Hepatocyte (in vitro differentiated cells): ENCODE results near the gene ABHD16B. TPM values are rescaled to one million over a fixed set of nuclear protein-coding genes. Genes with fewer than 3 reads are reported as not detected.

Experiments
- DNase-seq: peaks from one replicate; pipeline ENCODE4 v3.0.0-alpha.2; 2016; ENCODE audit warnings: low spot score
- H2AFZ ChIP-seq: fragments of 200-600 bp; sonication (generic); 2 replicates; pipeline ENCODE4 v1.6.0; 2016; ENCODE audit warnings: antibody characterized with exemption, mild to moderate bottlenecking
- H3K27ac ChIP-seq: fragments of 200-600 bp; sonication (generic); 2 replicates; pipeline ENCODE4 v1.5.1; 2016; ENCODE audit warnings: mild to moderate bottlenecking
- H3K27me3 ChIP-seq: fragments of 200-600 bp; sonication (generic); 2 replicates; pipeline ENCODE4 v1.6.1; 2016
- H3K36me3 ChIP-seq: fragments of 200-600 bp; sonication (generic); replicated peaks from 2 replicates; pipeline ENCODE4 v1.5.1; 2016; ENCODE audit warnings: low read depth; ENCODE audit not compliant: insufficient read depth
- H3K4me1 ChIP-seq: fragments of 200-600 bp; sonication (generic); 2 replicates; pipeline ENCODE4 v1.5.1; 2016; ENCODE audit warnings: mild to moderate bottlenecking, moderate library complexity; ENCODE audit not compliant: insufficient read depth
- H3K4me2 ChIP-seq: fragments of 200-600 bp; sonication (generic); 2 replicates; pipeline ENCODE4 v1.6.0; 2016
- H3K4me3 ChIP-seq: fragments of 200-600 bp; sonication (generic); 2 replicates; pipeline ENCODE4 v1.5.1; 2016; ENCODE audit warnings: mild to moderate bottlenecking
- H3K79me2 ChIP-seq: fragments of 200-600 bp; sonication (generic); 2 replicates; pipeline ENCODE4 v1.6.0; 2017; ENCODE audit warnings: mild to moderate bottlenecking
- H3K9me2 ChIP-seq: fragments of 200-600 bp; sonication (generic); replicated peaks from 2 replicates; pipeline ENCODE4 v1.6.0; 2017; ENCODE audit warnings: mild to moderate bottlenecking; ENCODE audit not compliant: insufficient read depth
- H3K9me3 ChIP-seq: fragments of 200-600 bp; sonication (generic); 2 replicates; pipeline ENCODE4 v1.5.1; 2016; ENCODE audit warnings: low read depth, mild to moderate bottlenecking
- H4K20me1 ChIP-seq: fragments of 200-600 bp; sonication (generic); 2 replicates; pipeline ENCODE4 v1.6.0; 2016; ENCODE audit warnings: mild to moderate bottlenecking; ENCODE audit not compliant: insufficient read depth, poor library complexity, severe bottlenecking
- EZH2 ChIP-seq: fragments of 200-600 bp; sonication (generic); IDR thresholded peaks from 2 replicates; pipeline ENCODE4 v1.6.1; 2016; ENCODE audit warnings: antibody characterized with exemption, mild to moderate bottlenecking, borderline replicate concordance
- EZH2phosphoT487 ChIP-seq: fragments of 200-600 bp; sonication (generic); IDR thresholded peaks from one replicate; pipeline ENCODE4 v1.6.1; 2018; ENCODE audit warnings: antibody characterized with exemption, mild to moderate bottlenecking, low read depth, moderate library complexity; ENCODE audit not compliant: unreplicated experiment, severe bottlenecking
- WGBS: methylation state at CpG from one replicate; pipeline ENCODE4 v1.1.6; 2016; ENCODE audit warnings: low lambda C conversion rate; ENCODE audit errors: missing lambda C conversion rate; 5-methylcytosine and 5-hydroxymethylcytosine counted together
- polyA plus RNA-seq: library from polyadenylated mRNA; unstranded; fragments of >200 nt; fragmentation: Nextera tagmentation; extraction: Ambion mirVana; gene quantifications from 2 replicates; pipeline ENCODE4 v1.2.1, GENCODE V29; 2016
- total RNA-seq: library from RNA; depleted of rRNA; stranded (reverse); fragments of >200 nt; gene quantifications from 2 replicates; pipeline ENCODE4 v1.2.3, GENCODE V29; 2014
- TF ChIP-seq, protein P1 (sequence below): fragments of 200-600 bp; sonication (generic); IDR thresholded peaks from 2 replicates; pipeline ENCODE4 v1.5.1; 2016; ENCODE audit warnings: antibody characterized with exemption, mild to moderate bottlenecking; ENCODE audit not compliant: poor library complexity

Gene ABHD16B
- total and polyA plus RNA-seq, 2 experiments from 2014 or later: 0.68 TPM; not detected in 1

DNA sequence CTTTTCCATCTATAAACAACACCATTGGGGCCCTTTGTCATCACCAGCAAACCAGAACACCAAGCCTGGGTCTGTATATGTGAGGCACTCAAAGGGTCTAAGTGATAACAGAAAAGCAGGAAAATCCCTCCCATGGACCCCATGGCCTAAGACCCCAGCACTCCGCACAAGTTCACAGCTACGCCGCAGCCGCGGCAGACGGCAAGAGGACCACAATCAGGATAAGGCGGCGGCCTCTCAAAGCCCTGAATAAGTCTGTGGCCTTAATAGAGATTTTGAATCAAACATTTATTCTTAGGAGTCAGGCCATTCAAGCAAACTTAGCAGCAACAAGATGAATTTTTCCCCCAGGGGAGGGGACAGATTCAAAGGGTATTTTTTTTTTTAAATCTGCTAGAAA is 33.2 kb upstream of the ABHD16B start:
- H2AFZ ChIP-seq: no peak overlapping the region
- H3K9me2 ChIP-seq: no peaks in the 10 kb centered on the region
- TF ChIP-seq EZH2phosphoT487 (no peak), EZH2 (no peak)
- TF ChIP-seq, protein P1, sequence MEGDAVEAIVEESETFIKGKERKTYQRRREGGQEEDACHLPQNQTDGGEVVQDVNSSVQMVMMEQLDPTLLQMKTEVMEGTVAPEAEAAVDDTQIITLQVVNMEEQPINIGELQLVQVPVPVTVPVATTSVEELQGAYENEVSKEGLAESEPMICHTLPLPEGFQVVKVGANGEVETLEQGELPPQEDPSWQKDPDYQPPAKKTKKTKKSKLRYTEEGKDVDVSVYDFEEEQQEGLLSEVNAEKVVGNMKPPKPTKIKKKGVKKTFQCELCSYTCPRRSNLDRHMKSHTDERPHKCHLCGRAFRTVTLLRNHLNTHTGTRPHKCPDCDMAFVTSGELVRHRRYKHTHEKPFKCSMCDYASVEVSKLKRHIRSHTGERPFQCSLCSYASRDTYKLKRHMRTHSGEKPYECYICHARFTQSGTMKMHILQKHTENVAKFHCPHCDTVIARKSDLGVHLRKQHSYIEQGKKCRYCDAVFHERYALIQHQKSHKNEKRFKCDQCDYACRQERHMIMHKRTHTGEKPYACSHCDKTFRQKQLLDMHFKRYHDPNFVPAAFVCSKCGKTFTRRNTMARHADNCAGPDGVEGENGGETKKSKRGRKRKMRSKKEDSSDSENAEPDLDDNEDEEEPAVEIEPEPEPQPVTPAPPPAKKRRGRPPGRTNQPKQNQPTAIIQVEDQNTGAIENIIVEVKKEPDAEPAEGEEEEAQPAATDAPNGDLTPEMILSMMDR: no peak
- no peak overlapping the region for H3K4me3 ChIP-seq
- no peak for DNase-seq
- H3K79me2 ChIP-seq: peaks cover 15% of the 10 kb centered on the region
- no peak overlapping the region for H3K27ac ChIP-seq
- no peak overlapping the region for H3K4me2 ChIP-seq
- peaks cover 17% of the 10 kb centered on the region for H3K27me3 ChIP-seq
- H3K9me3 ChIP-seq: no peaks in the 10 kb centered on the region
- H3K36me3 ChIP-seq: no peaks in the 10 kb centered on the region
- no peaks in the 10 kb centered on the region for H4K20me1 ChIP-seq
- WGBS: 89% methylated on average over 8 of the region's 8 CpGs
- no peaks in the 10 kb centered on the region for H3K4me1 ChIP-seq

DNA sequence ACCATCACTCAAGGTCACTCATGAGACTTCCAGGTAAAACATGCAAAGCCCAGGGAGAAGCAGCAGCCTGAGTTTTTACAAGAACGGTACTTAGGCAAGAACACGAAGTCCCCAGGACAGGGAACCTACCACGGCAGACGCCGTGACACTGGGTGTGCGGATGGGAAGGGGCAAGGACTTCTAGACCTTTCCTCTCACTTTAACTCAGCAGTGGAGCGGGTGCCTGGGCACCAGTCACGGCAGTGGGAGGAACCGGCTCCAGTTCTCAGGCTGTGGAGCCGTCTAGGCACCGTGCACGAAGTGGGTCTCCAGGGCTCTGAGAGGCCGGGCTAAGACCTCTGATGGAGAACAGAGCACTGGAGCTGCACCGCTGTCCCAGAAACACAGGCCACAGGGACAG is 32.8 kb upstream of the ABHD16B start:
- H3K27me3 ChIP-seq: peaks cover 17% of the 10 kb centered on the region
- H3K27ac ChIP-seq: no peak overlapping the region

DNA sequence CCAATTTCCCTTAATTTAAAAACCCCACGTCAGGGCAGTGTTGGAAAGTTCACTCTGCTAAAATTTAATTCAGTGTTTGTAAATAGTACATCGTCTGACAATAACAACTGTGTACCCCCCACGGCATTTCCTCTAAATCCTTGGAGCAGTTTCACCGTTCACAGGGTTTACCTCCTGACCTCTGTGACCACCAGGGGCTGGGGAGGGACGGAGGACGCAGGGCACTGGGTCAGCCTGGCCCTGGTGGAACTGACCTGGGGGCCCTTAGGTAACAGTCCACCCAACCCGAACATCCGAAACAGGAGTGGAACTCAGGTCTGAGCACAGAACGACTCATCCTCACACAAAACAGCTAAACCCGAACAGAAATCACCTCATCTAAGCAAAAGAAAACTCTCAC is 32.3 kb upstream of the ABHD16B start:
- H3K4me2 ChIP-seq: peak overlapping the region; percentile 87
- H3K36me3 ChIP-seq: no peaks in the 10 kb centered on the region
- H2AFZ ChIP-seq: no peak overlapping the region
- peaks cover 15% of the 10 kb centered on the region for H3K79me2 ChIP-seq
- H3K9me2 ChIP-seq: no peaks in the 10 kb centered on the region
- DNase-seq: no peak
- H3K4me1 ChIP-seq: peaks cover 6% of the 10 kb centered on the region
- H4K20me1 ChIP-seq: no peaks in the 10 kb centered on the region
- no peak overlapping the region for H3K4me3 ChIP-seq
- 67% methylated on average over 10 of the region's 10 CpGs for WGBS
- H3K9me3 ChIP-seq: no peaks in the 10 kb centered on the region
- no peak overlapping the region for H3K27ac ChIP-seq
- TF ChIP-seq EZH2phosphoT487 (no peak), EZH2 (no peak)
- TF ChIP-seq, protein P1: no peak
- H3K27me3 ChIP-seq: peaks cover 17% of the 10 kb centered on the region

More for the DNA sequence above, 32.8 kb upstream of the ABHD16B start:
- Histone ChIP-seq H3K9me2 (no peaks in the 10 kb centered on the region), H3K9me3 (no peaks in the 10 kb centered on the region), H4K20me1 (no peaks in the 10 kb centered on the region), H3K36me3 (no peaks in the 10 kb centered on the region), H3K79me2 (peaks cover 15% of the 10 kb centered on the region), H2AFZ (no peak overlapping the region), H3K4me2 (no peak overlapping the region), H3K4me1 (peaks cover 2% of the 10 kb centered on the region), H3K4me3 (no peak overlapping the region)
- WGBS: 84% methylated on average over 14 of the region's 14 CpGs
- no peak for TF ChIP-seq EZH2
- TF ChIP-seq, protein P1: no peak
- no peak for TF ChIP-seq EZH2phosphoT487
- DNase-seq: no peak

DNA sequence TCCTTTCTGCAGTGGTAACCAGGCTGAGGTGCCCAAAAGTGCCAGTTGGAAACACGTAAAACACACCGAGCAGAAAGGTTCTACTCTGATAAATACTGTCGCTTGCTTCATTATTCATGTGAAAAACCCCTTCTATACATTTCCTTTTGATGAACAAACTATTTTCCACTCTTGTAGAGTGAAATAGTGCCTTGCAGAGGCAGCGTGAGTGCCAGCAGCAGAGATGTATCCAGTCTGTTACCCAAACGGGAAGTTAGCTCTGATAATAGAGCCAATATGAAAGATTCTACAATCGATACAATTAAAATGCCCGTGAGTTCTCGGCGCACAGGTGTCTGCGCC is 31.7 kb upstream of the ABHD16B start:
- H3K79me2 ChIP-seq: peaks cover 15% of the 10 kb centered on the region
- no peaks in the 10 kb centered on the region for H3K9me3 ChIP-seq
- TF ChIP-seq EZH2phosphoT487: no peak
- TF ChIP-seq EZH2: no peak
- TF ChIP-seq, protein P1: no peak
- peak overlapping the region; percentile 59 for H3K4me3 ChIP-seq
- no peaks in the 10 kb centered on the region for H3K9me2 ChIP-seq
- H2AFZ ChIP-seq: peak overlapping the region; percentile 60
- H3K27ac ChIP-seq: no peak overlapping the region
- H4K20me1 ChIP-seq: no peaks in the 10 kb centered on the region
- DNase-seq: no peak
- WGBS: 20% methylated on average over 10 of the region's 10 CpGs
- no peaks in the 10 kb centered on the region for H3K36me3 ChIP-seq
- peak overlapping the region; percentile 87 for H3K4me2 ChIP-seq
- H3K4me1 ChIP-seq: peaks cover 12% of the 10 kb centered on the region
- H3K27me3 ChIP-seq: peaks cover 17% of the 10 kb centered on the region
